K562 (cell line): ENCODE data around the gene TBC1D17.

Experiments
- BCL6 ChIP-seq: fragments of 250-450 bp; sonication (Bioruptor Pico); IDR thresholded peaks from 2 replicates; pipeline ENCODE4 v1.4.0; 2020
- EZH2 ChIP-seq: IDR thresholded peaks from 2 replicates; pipeline ENCODE4 v1.6.1; 2012; ENCODE audit warnings: low read depth, mild to moderate bottlenecking, inconsistent platforms, low read length, borderline replicate concordance
- HDAC2 ChIP-seq: fragments of 450-650 bp; IDR thresholded peaks from 2 replicates; pipeline ENCODE4 v1.6.1; 2016; ENCODE audit warnings: mild to moderate bottlenecking
- TAF1 ChIP-seq: IDR thresholded peaks from 2 replicates; pipeline ENCODE4 v1.6.1; 2011; ENCODE audit warnings: mild to moderate bottlenecking, low read length, moderate library complexity; ENCODE audit not compliant: insufficient read depth, control insufficient read depth, severe bottlenecking; ENCODE audit errors: extremely low read depth
- TF ChIP-seq, protein P1 (sequence below): fragments of 250-450 bp; sonication (Bioruptor Pico); IDR thresholded peaks from 2 replicates; pipeline ENCODE4 v1.5.0; 2021

DNA sequence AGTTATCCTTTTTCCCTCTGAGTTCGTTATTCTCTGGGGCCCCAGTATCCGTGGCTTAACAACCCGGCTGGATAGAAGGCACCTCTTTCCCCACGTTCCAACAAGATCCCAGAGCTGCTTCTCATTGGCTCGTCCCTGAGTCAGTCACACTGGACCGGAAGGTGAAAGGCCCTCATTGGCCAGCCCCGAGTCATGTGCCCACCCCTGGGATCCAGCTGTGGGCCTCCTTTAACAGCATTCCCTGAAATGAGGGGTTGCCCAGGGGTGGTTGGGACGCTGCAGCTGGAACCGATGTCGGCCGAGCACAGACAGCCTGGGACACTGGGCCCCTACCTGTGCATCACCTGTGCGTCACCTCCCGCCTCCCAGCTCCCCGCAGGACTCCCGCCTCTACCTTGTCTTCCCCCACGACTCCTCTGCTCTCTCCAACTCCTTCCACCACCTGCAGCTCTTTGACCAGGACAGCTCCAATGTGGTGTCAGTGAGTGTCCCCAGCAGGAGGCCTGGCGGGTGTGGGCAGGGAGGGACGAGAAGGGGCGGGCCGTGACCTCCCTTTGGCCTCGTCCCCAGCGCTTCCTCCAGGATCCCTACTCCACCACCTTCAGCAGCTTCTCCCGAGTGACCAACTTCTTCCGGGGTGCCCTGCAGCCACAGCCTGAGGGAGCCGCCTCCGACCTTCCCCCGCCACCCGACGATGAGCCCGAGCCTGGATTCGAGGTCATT is 4.3 kb downstream of the TBC1D17 start:
- TF ChIP-seq, protein P1, sequence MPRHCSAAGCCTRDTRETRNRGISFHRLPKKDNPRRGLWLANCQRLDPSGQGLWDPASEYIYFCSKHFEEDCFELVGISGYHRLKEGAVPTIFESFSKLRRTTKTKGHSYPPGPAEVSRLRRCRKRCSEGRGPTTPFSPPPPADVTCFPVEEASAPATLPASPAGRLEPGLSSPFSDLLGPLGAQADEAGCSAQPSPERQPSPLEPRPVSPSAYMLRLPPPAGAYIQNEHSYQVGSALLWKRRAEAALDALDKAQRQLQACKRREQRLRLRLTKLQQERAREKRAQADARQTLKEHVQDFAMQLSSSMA (CRISPR knock-in tag): no peak
- TF ChIP-seq HDAC2 (no peak), TAF1 (no peak), BCL6 (CRISPR knock-in tag) (no peak), EZH2 (no peak)
